Transverse colon (tissue), 4 donors: ENCODE results near the gene MFAP1.

Experiments
- CTCF ChIP-seq, 5 experiments: fragments of 200-600 bp in 3 of 5; fragments of 450-650 bp in 2 of 5; sonication (generic) in 3 of 5; IDR thresholded peaks; 1 replicate in 2 of 5; 2 replicates in 3 of 5; pipeline ENCODE4 v1.5.1; 2016 to 2017; ENCODE audit warnings: antibody characterized with exemption in 5 of 5, inconsistent platforms in 3 of 5, mild to moderate bottlenecking in 2 of 5, moderate library complexity in 1 of 5
- EP300 ChIP-seq: sonication (generic); formaldehyde crosslinking; IDR thresholded peaks from one replicate; pipeline ENCODE4 v1.6.1; 2017; ENCODE audit warnings: antibody characterized with exemption, low read depth
- POLR2A ChIP-seq: fragments of 450-650 bp; IDR thresholded peaks from one replicate; pipeline ENCODE4 v1.6.1; 2016; ENCODE audit warnings: antibody characterized with exemption, mild to moderate bottlenecking, moderate library complexity
- POLR2AphosphoS5 ChIP-seq, 3 donors: sonication (generic); formaldehyde crosslinking; IDR thresholded peaks; one replicate each; pipeline ENCODE4 v1.6.1; 2016; ENCODE audit warnings: antibody characterized with exemption in 3 of 3

- no peak for TF ChIP-seq CTCF (IDR thresholded peaks at IDR 0.05)
- no peak for TF ChIP-seq POLR2A
- no peak for TF ChIP-seq POLR2AphosphoS5 (IDR thresholded peaks at IDR 0.05)
- no peak for TF ChIP-seq EP300
Measured at GRCh38 chr15:43762824-43763223, 61.7 kb downstream of the MFAP1 start.
